ENCODE results near the gene FFAR4.
A peak's percentile ranks its signal among the peaks of the same experiment; 100 is the strongest.

DNA sequence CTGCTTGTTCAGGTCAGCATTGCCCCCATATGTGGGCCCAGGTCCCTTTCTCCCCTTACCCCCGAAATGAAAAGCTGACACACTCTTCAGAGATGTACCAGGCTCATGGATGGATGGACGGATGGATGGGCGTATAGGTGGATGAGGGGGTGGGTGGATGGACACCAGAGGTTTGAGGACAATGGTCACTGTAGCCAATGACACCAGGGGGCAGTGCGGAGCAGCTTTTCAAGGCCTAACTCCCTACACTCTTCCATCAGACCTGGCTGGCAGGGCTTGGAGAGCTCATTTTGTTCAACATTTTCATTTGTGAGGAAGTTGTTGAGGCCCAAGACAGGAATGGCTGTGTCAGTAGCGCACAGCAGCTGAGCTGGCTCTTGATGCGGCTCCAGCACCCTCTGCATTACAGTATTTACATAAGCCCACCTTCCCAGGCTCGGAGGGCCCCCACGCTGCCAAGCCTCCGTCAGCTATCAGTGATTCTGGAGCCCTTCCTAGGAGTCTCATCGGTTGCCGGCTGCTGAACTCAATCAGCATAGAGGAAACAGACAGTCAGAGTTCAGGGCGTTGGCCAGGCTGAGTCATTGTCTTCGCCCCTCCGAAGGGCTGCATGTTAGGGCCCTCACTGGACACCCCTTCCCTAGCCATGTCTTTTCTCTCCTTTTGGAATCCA, 11.6 kb upstream of the FFAR4 start:
- TF ChIP-seq, protein P1, sequence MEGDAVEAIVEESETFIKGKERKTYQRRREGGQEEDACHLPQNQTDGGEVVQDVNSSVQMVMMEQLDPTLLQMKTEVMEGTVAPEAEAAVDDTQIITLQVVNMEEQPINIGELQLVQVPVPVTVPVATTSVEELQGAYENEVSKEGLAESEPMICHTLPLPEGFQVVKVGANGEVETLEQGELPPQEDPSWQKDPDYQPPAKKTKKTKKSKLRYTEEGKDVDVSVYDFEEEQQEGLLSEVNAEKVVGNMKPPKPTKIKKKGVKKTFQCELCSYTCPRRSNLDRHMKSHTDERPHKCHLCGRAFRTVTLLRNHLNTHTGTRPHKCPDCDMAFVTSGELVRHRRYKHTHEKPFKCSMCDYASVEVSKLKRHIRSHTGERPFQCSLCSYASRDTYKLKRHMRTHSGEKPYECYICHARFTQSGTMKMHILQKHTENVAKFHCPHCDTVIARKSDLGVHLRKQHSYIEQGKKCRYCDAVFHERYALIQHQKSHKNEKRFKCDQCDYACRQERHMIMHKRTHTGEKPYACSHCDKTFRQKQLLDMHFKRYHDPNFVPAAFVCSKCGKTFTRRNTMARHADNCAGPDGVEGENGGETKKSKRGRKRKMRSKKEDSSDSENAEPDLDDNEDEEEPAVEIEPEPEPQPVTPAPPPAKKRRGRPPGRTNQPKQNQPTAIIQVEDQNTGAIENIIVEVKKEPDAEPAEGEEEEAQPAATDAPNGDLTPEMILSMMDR (IDR thresholded peaks at IDR 0.05) = peak; percentile 83
- TF ChIP-seq EZH2 (IDR thresholded peaks at IDR 0.05) = no peak
- TF ChIP-seq EZH2phosphoT487 (IDR thresholded peaks at IDR 0.05) = no peak
